ENCODE measurements around the gene AGO3. TPM values are rescaled to one million over a fixed set of nuclear protein-coding genes. Genes with fewer than 3 reads are reported as not detected.

AGO3 gene
- total RNA-seq, 1 experiment from 2014 or later, result 26.9 TPM

GRCh38 chr1:35929730-35930592 is 944 bp upstream of the AGO3 start:
- peaks cover 38% of the 10 kb centered on the region for H3K79me2 ChIP-seq (ENCODE audit: insufficient read depth, low read length)
- H3K27me3 ChIP-seq (ENCODE audit: insufficient read depth, low read length), result no peaks in the 10 kb centered on the region
- RAD21 ChIA-PET (ENCODE audit: low non-redundant PET in 1 of 2, low total read pairs in 2 of 2, uncharacterized antibody in 2 of 2, unreplicated experiment in 2 of 2), result no interaction called here
- H3K4me2 ChIP-seq (ENCODE audit: low read length), result peak overlapping the region; percentile 77
- TF ChIP-seq REST (IDR thresholded peaks at IDR 0.05; ENCODE audit: low read depth) (no peak), POLR2A (IDR thresholded peaks at IDR 0.05; ENCODE audit: borderline replicate concordance, extremely low read depth, insufficient read depth, insufficient read length) (no peak), CTCF (IDR thresholded peaks at IDR 0.05 in 2 of 3, conservative IDR thresholded peaks at IDR 0.05 in 1 of 3; ENCODE audit: borderline replicate concordance in 1 of 3, insufficient read depth in 1 of 3, low read depth in 2 of 3, low read length in 2 of 3) (no peak), ELF1 (IDR thresholded peaks at IDR 0.05; ENCODE audit: borderline replicate concordance, low read depth) (no peak), CEBPB (IDR thresholded peaks at IDR 0.05; ENCODE audit: low read depth) (no peak), YY1 (IDR thresholded peaks at IDR 0.05; ENCODE audit: extremely low read depth, insufficient replicate concordance, low read depth, low read length) (no peak), EZH2 (IDR thresholded peaks at IDR 0.05) (no peak), SIN3A (IDR thresholded peaks at IDR 0.05; ENCODE audit: low read depth) (no peak; the same call in 1 of the 2 replicates), CBX3 (IDR thresholded peaks at IDR 0.05; ENCODE audit: low read depth) (no peak)
- peak; percentile 35 for ATAC-seq
- peak overlapping the region; percentile 99 for H3K27ac ChIP-seq (ENCODE audit: low read depth, low read length)
- BruUV-seq (replicated peaks), result TSS peak; percentile 88
- CTCF ChIA-PET, result interaction anchor here (1.2 kb wide), 1 partner anchor 47 kb away, joined by 3 read pairs; the partner anchor contains the start of gene AGO1
- no peaks in the 10 kb centered on the region for H3K36me3 ChIP-seq (ENCODE audit: control insufficient read depth in 1 of 2, insufficient read depth in 2 of 2, low read length in 2 of 2)
- POLR2A ChIA-PET, result interaction anchor here (1.4 to 1.5 kb wide), 2 partner anchors 15 to 25 kb away, joined by 4 read pairs; no protein-coding TSS in a partner anchor
- peak; percentile 26 for DNase-seq (ENCODE audit: low read depth, low spot score)
- no peaks in the 10 kb centered on the region for H3K9me2 ChIP-seq (ENCODE audit: insufficient read depth)
- H3K9ac ChIP-seq (ENCODE audit: low read length), result peak overlapping the region; percentile 95
- intact Hi-C loops (cut with micrococcal nuclease), result loop anchor here (2.0 kb wide), 1 partner anchor 159 kb away; the partner anchor contains the start of gene ADPRS
- H2AFZ ChIP-seq (ENCODE audit: low read depth, low read length, poor library complexity, severe bottlenecking), result peak overlapping the region; percentile 33
- peak overlapping the region; percentile 81 to 100 for H3K4me3 ChIP-seq (replicated peaks in 1 of 2; ENCODE audit: low read depth in 1 of 2, low read length in 2 of 2)
- no peaks in the 10 kb centered on the region for H4K20me1 ChIP-seq (ENCODE audit: insufficient read depth)
- H3K9me3 ChIP-seq (ENCODE audit: control insufficient read depth in 1 of 2, insufficient read depth in 1 of 2, low read depth in 1 of 2, low read length in 2 of 2), result no peaks in the 10 kb centered on the region
- H3K4me1 ChIP-seq (ENCODE audit: control insufficient read depth in 1 of 2, insufficient read depth in 2 of 2, low read length in 2 of 2), result peaks cover 14% of the 10 kb centered on the region in 2 experiments

Data from HCT116 (cell line).